Trophoblast cell (in vitro differentiated cells and primary cell): Measurements from ENCODE around the gene MGRN1.
A peak's percentile ranks its signal among the peaks of the same experiment; 100 is the strongest.
"Not testable (repeated sequence)": the region's sequence is repeated elsewhere in the genome, so short reads cannot be mapped to it uniquely, and the experiment has no call there.

Experiments
- DNase-seq, 2 donors: peaks; one replicate each; pipeline ENCODE4 v3.0.0-alpha.2; 2016
- H2AFZ ChIP-seq: 2 replicates; pipeline ENCODE4 v1.6.1; 2013; ENCODE audit warnings: low read length, moderate library complexity, mild to moderate bottlenecking; ENCODE audit not compliant: insufficient read depth, poor library complexity
- H2AK5ac ChIP-seq: 2 replicates; pipeline ENCODE4 v1.6.1; 2013; ENCODE audit warnings: mild to moderate bottlenecking, low read length
- H2BK120ac ChIP-seq: 2 replicates; pipeline ENCODE4 v1.6.1; 2013; ENCODE audit warnings: low read length, mild to moderate bottlenecking, moderate library complexity; ENCODE audit not compliant: insufficient read depth, poor library complexity
- H2BK12ac ChIP-seq: 2 replicates; pipeline ENCODE4 v1.6.1; 2013; ENCODE audit warnings: mild to moderate bottlenecking, low read length, moderate library complexity
- H2BK5ac ChIP-seq: 2 replicates; pipeline ENCODE4 v1.6.1; 2013; ENCODE audit warnings: low read length, low read depth, moderate library complexity, mild to moderate bottlenecking; ENCODE audit not compliant: poor library complexity
- H3K14ac ChIP-seq: 2 replicates; pipeline ENCODE4 v1.6.1; 2013; ENCODE audit warnings: mild to moderate bottlenecking, low read length
- H3K18ac ChIP-seq: 2 replicates; pipeline ENCODE4 v1.6.1; 2013; ENCODE audit warnings: mild to moderate bottlenecking, low read length
- H3K23ac ChIP-seq: 2 replicates; pipeline ENCODE4 v1.6.1; 2013; ENCODE audit warnings: low read length
- H3K27ac ChIP-seq: 2 replicates; pipeline ENCODE4 v1.5.1; 2013; ENCODE audit warnings: low read depth, mild to moderate bottlenecking, inconsistent platforms, low read length, moderate library complexity
- H3K27me3 ChIP-seq: 2 replicates; pipeline ENCODE4 v1.6.1; 2013; ENCODE audit warnings: inconsistent platforms, mild to moderate bottlenecking, low read length, moderate library complexity; ENCODE audit not compliant: insufficient read depth
- H3K36me3 ChIP-seq, 2 experiments: 1 replicate in 1 of 2; 2 replicates in 1 of 2; pipeline ENCODE4 v1.6.1; 2013; ENCODE audit warnings: low read length in 2 of 2, mild to moderate bottlenecking in 2 of 2, moderate library complexity in 1 of 2; ENCODE audit not compliant: insufficient read depth in 2 of 2, control insufficient read depth in 1 of 2
- H3K4ac ChIP-seq: 2 replicates; pipeline ENCODE4 v1.6.1; 2013; ENCODE audit warnings: low read depth, mild to moderate bottlenecking, low read length, moderate library complexity
- H3K4me1 ChIP-seq, 2 experiments: 1 replicate in 1 of 2; 2 replicates in 1 of 2; pipeline ENCODE4 v1.6.1; 2013; ENCODE audit warnings: low read length in 2 of 2, mild to moderate bottlenecking in 2 of 2, moderate library complexity in 1 of 2; ENCODE audit not compliant: insufficient read depth in 2 of 2, control insufficient read depth in 1 of 2
- H3K4me2 ChIP-seq: 2 replicates; pipeline ENCODE4 v1.6.1; 2013; ENCODE audit warnings: inconsistent platforms, mild to moderate bottlenecking, low read length, moderate library complexity
- H3K4me3 ChIP-seq: 2 replicates; pipeline ENCODE4 v1.5.1; 2013; ENCODE audit warnings: mild to moderate bottlenecking, low read depth, low read length, inconsistent platforms
- H3K79me1 ChIP-seq: one replicate; pipeline ENCODE4 v1.6.1; 2013; ENCODE audit warnings: low read length
- H3K79me2 ChIP-seq: 2 replicates; pipeline ENCODE4 v1.6.1; 2013; ENCODE audit warnings: low read length, mild to moderate bottlenecking; ENCODE audit not compliant: control insufficient read depth, insufficient read depth, poor library complexity
- H3K9ac ChIP-seq: 2 replicates; pipeline ENCODE4 v1.6.1; 2013; ENCODE audit warnings: mild to moderate bottlenecking, low read length
- H3K9me3 ChIP-seq: 2 replicates; pipeline ENCODE4 v1.6.1; 2013; ENCODE audit warnings: low read depth, mild to moderate bottlenecking, control low read depth, inconsistent platforms, low read length; ENCODE audit not compliant: insufficient read depth
- H4K12ac ChIP-seq: 2 replicates; pipeline ENCODE4 v1.6.1; 2013; ENCODE audit warnings: low read depth, mild to moderate bottlenecking, low read length, moderate library complexity
- H4K8ac ChIP-seq: 2 replicates; pipeline ENCODE4 v1.6.1; 2013; ENCODE audit warnings: low read depth, mild to moderate bottlenecking, low read length, moderate library complexity
- H4K91ac ChIP-seq: one replicate; pipeline ENCODE4 v1.6.1; 2013; ENCODE audit warnings: low read depth, mild to moderate bottlenecking, low read length, moderate library complexity
- WGBS: extraction: QIAGEN DNeasy Blood & Tissue Kit; methylation state at CpG from one replicate; pipeline ENCODE4 v1.1.7; 2013; ENCODE audit warnings: missing lambda C conversion rate; ENCODE audit not compliant: insufficient read length, insufficient coverage; ENCODE audit errors: extremely low coverage; 5-methylcytosine and 5-hydroxymethylcytosine counted together

The MGRN1 gene

GRCh38 chr16:4734730-4735535, 110.3 kb downstream of the MGRN1 start:
- peaks cover 2% of the 10 kb centered on the region for H3K79me2 ChIP-seq
- H3K9ac ChIP-seq: no peak overlapping the region
- H3K4me2 ChIP-seq: peak overlapping the region; percentile 78
- WGBS: no CpG with 5 or more reads among the region's 38 CpGs
- peak overlapping the region; percentile 77 for H4K8ac ChIP-seq
- peak overlapping the region; percentile 89 for H3K4me3 ChIP-seq
- H3K79me1 ChIP-seq: peaks cover 7% of the 10 kb centered on the region
- peak overlapping the region; percentile 56 for H2AK5ac ChIP-seq
- no peak overlapping the region for H4K91ac ChIP-seq
- no peak overlapping the region for H2BK5ac ChIP-seq
- peak overlapping the region; percentile 75 for H2AFZ ChIP-seq
- H2BK12ac ChIP-seq: no peak overlapping the region
- H3K27me3 ChIP-seq: no peaks in the 10 kb centered on the region
- H4K12ac ChIP-seq: peak overlapping the region; percentile 6
- no peak overlapping the region for H2BK120ac ChIP-seq
- H3K27ac ChIP-seq: peak overlapping the region; percentile 28
- peak overlapping the region; percentile 38 for H3K18ac ChIP-seq
- peak; percentile 72 to 84 for DNase-seq
- no peaks in the 10 kb centered on the region for H3K9me3 ChIP-seq
- peaks cover 11 to 16% of the 10 kb centered on the region in 2 experiments for H3K4me1 ChIP-seq
- H3K4ac ChIP-seq: peak overlapping the region; percentile 20
- H3K23ac ChIP-seq: no peak overlapping the region
- H3K36me3 ChIP-seq: peaks cover 1 to 3% of the 10 kb centered on the region in 2 experiments
- H3K14ac ChIP-seq: peak overlapping the region; percentile 31

GRCh38 chr16:4736546-4736945, 111.9 kb downstream of the MGRN1 start:
- H4K91ac ChIP-seq: no peak overlapping the region
- H3K79me2 ChIP-seq: peaks cover 2% of the 10 kb centered on the region
- H2BK120ac ChIP-seq: no peak overlapping the region
- no peak overlapping the region for H2BK5ac ChIP-seq
- H3K36me3 ChIP-seq: no peaks in the 10 kb centered on the region
- WGBS: no CpG with 5 or more reads among the region's 4 CpGs
- H4K12ac ChIP-seq: no peak overlapping the region
- H3K4me2 ChIP-seq: no peak overlapping the region
- H3K27me3 ChIP-seq: no peaks in the 10 kb centered on the region
- H2BK12ac ChIP-seq: no peak overlapping the region
- H3K23ac ChIP-seq: no peak overlapping the region
- no peak overlapping the region for H4K8ac ChIP-seq
- no peak overlapping the region for H3K27ac ChIP-seq
- H2AK5ac ChIP-seq: no peak overlapping the region
- H3K4me3 ChIP-seq: no peak overlapping the region
- no peak for DNase-seq
- no peaks in the 10 kb centered on the region for H3K9me3 ChIP-seq
- H3K18ac ChIP-seq: no peak overlapping the region
- no peak overlapping the region for H2AFZ ChIP-seq
- H3K14ac ChIP-seq: no peak overlapping the region
- no peak overlapping the region for H3K4ac ChIP-seq
- peaks cover 11 to 16% of the 10 kb centered on the region in 2 experiments for H3K4me1 ChIP-seq
- H3K79me1 ChIP-seq: peaks cover 7% of the 10 kb centered on the region
- no peak overlapping the region for H3K9ac ChIP-seq

GRCh38 chr16:4737545-4737944, 112.9 kb downstream of the MGRN1 start:
- Histone ChIP-seq H4K91ac (no peak overlapping the region), H2AFZ (no peak overlapping the region), H3K79me1 (peaks cover 7% of the 10 kb centered on the region), H3K36me3 (no peaks in the 10 kb centered on the region), H3K4me1 (peaks cover 11 to 16% of the 10 kb centered on the region in 2 experiments), H2BK120ac (no peak overlapping the region), H2AK5ac (no peak overlapping the region), H3K23ac (no peak overlapping the region), H3K27ac (no peak overlapping the region), H3K18ac (no peak overlapping the region), H4K8ac (no peak overlapping the region), H4K12ac (no peak overlapping the region), H3K4me2 (no peak overlapping the region), H3K27me3 (no peaks in the 10 kb centered on the region), H3K9me3 (no peaks in the 10 kb centered on the region), H3K4ac (no peak overlapping the region), H3K79me2 (peaks cover 2% of the 10 kb centered on the region), H3K9ac (no peak overlapping the region), H2BK12ac (no peak overlapping the region), H3K4me3 (no peak overlapping the region), H2BK5ac (no peak overlapping the region), H3K14ac (no peak overlapping the region)
- WGBS: no CpG with 5 or more reads among the region's 15 CpGs
- DNase-seq: no peak

GRCh38 chr16:4738370-4738769, 113.7 kb downstream of the MGRN1 start:
- peaks cover 9 to 16% of the 10 kb centered on the region in 2 experiments for H3K4me1 ChIP-seq
- H2AFZ ChIP-seq, H4K91ac ChIP-seq, H3K18ac ChIP-seq, H3K14ac ChIP-seq, H3K9me3 ChIP-seq, H3K79me2 ChIP-seq, H3K23ac ChIP-seq, H2BK120ac ChIP-seq, H3K4me2 ChIP-seq, H2AK5ac ChIP-seq, H2BK5ac ChIP-seq, H3K36me3 ChIP-seq, DNase-seq, H2BK12ac ChIP-seq, H3K27me3 ChIP-seq, H3K4me3 ChIP-seq, H4K8ac ChIP-seq, H3K4ac ChIP-seq, H3K27ac ChIP-seq, H4K12ac ChIP-seq, H3K79me1 ChIP-seq, H3K9ac ChIP-seq: not testable (repeated sequence)
- WGBS: no CpG with 5 or more reads among the region's 5 CpGs
